GM12872 (cell line): ENCODE results near the gene ACIN1.

Experiments
- CTCF ChIP-seq: IDR thresholded peaks from 3 replicates; pipeline ENCODE4 v1.5.1; 2011; ENCODE audit warnings: low read depth, mild to moderate bottlenecking, low read length, moderate library complexity; ENCODE audit not compliant: insufficient read depth

ACIN1 gene

GRCh38 chr14:23115918-23116317 lies 21.0 kb upstream of the ACIN1 start:
- TF ChIP-seq CTCF = no peak

GRCh38 chr14:23115039-23115731 lies 20.2 kb upstream of the ACIN1 start:
- no peak for TF ChIP-seq CTCF

GRCh38 chr14:23114669-23115038 lies 19.7 kb upstream of the ACIN1 start:
- TF ChIP-seq CTCF = no peak

- no peak for TF ChIP-seq CTCF
Observed at GRCh38 chr14:23114120-23114458, 19.2 kb upstream of the ACIN1 start.

GRCh38 chr14:23113431-23114119 lies 18.6 kb upstream of the ACIN1 start:
- no peak for TF ChIP-seq CTCF

GRCh38 chr14:23112359-23113178 lies 17.6 kb upstream of the ACIN1 start:
- no peak for TF ChIP-seq CTCF

- no peak for TF ChIP-seq CTCF
Observed at GRCh38 chr14:23110579-23111365, 15.8 kb upstream of the ACIN1 start.
